B cell (primary cell): ENCODE data around the gene SLC43A1.
A peak's percentile ranks its signal among the peaks of the same experiment; 100 is the strongest.

Source experiments
- EZH2 ChIP-seq: IDR thresholded peaks from 2 replicates; pipeline ENCODE4 v1.6.1; 2012; ENCODE audit warnings: borderline replicate concordance, low read depth, mild to moderate bottlenecking, moderate library complexity, low read length; ENCODE audit not compliant: insufficient read depth, poor library complexity, severe bottlenecking
- TF ChIP-seq, protein P1 (sequence below): fragments of 200-600 bp; IDR thresholded peaks from one replicate; pipeline ENCODE4 v1.8.0; 2022; ENCODE audit warnings: antibody characterized with exemption, mild to moderate bottlenecking

DNA sequence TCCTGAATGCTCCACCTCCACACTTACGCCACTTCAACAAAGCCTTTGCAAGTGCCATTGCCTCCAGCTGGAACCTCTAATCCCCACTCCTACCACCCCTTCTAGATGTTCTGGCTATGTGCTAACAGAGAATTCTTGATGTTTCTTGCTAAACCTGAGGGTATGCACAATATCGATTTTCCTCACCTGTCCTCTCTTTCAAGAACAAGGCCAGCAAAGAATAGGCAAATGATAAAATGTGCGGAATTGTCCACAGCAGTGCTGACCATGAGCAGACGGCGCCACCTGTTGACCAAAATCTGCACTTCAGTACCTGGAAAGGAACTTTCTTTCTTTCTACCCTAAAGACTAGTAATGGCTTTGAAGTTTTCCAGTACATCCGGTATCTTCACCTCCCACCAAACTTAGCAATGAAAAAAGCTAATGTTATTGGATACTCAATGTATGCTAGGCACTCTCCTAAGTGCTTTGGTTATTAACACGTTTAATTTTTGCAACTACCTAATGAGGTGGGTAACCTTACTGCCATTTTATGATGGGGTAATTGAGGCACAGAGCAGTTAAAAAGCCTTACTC is 11.6 kb upstream of the SLC43A1 start:
- TF ChIP-seq, protein P1, sequence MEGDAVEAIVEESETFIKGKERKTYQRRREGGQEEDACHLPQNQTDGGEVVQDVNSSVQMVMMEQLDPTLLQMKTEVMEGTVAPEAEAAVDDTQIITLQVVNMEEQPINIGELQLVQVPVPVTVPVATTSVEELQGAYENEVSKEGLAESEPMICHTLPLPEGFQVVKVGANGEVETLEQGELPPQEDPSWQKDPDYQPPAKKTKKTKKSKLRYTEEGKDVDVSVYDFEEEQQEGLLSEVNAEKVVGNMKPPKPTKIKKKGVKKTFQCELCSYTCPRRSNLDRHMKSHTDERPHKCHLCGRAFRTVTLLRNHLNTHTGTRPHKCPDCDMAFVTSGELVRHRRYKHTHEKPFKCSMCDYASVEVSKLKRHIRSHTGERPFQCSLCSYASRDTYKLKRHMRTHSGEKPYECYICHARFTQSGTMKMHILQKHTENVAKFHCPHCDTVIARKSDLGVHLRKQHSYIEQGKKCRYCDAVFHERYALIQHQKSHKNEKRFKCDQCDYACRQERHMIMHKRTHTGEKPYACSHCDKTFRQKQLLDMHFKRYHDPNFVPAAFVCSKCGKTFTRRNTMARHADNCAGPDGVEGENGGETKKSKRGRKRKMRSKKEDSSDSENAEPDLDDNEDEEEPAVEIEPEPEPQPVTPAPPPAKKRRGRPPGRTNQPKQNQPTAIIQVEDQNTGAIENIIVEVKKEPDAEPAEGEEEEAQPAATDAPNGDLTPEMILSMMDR = peak; percentile 96
- no peak for TF ChIP-seq EZH2
